Stimulated activated naive CD8-positive, alpha-beta T cell treated with anti-CD3 and anti-CD28 coated beads, Interleukin-15, amount 100 ng/mL, for 72 hours (primary cell): ENCODE results near the gene LBX1.

ENCODE experiments used
- ATAC-seq: fragments of 150-1000 bp; cut with Tn5 transposase; 2 replicates; pipeline ENCODE4 v1.10.0; 2021; ENCODE audit warnings: mild to moderate bottlenecking, moderate library complexity
- DNase-seq, 2 donors: peaks; one replicate each; pipeline ENCODE4 v3.0.0; 2021 to 2022
- H3K27ac Mint-ChIP-seq, 2 donors: one replicate each; pipeline ENCODE4 v1.8.0; 2022; ENCODE audit warnings: mild to moderate bottlenecking in 2 of 2, mixed read lengths in 2 of 2, moderate library complexity in 2 of 2
- H3K27me3 Mint-ChIP-seq: one replicate; pipeline ENCODE4 v1.8.0; 2022; ENCODE audit warnings: mixed read lengths
- H3K4me1 Mint-ChIP-seq: one replicate; pipeline ENCODE4 v1.8.0; 2022; ENCODE audit warnings: mild to moderate bottlenecking, mixed read lengths
- H3K4me3 Mint-ChIP-seq, 2 donors: one replicate each; pipeline ENCODE4 v1.8.0; 2022; ENCODE audit warnings: mild to moderate bottlenecking in 2 of 2, mixed read lengths in 2 of 2, moderate library complexity in 1 of 2
- H3K9me3 Mint-ChIP-seq, 2 donors: one replicate each; pipeline ENCODE4 v1.8.0; 2022; ENCODE audit warnings: mixed read lengths in 2 of 2

Gene LBX1

GRCh38 chr10:101229266-101230182 is at the start of gene LBX1:
Gene LBX1, minus strand, starts transcription at chr10:101229463. Its CDS starts 648 bp downstream, at chr10:101228815.
- ATAC-seq, result no peak
- H3K4me3 Mint-ChIP-seq, result peak within 1 kb of the TSS; percentile 26 to 62
- H3K9me3 Mint-ChIP-seq, result no peaks in the 10 kb centered on the region
- DNase-seq, result no peak
- peaks cover 99% of the 10 kb centered on the region for H3K27me3 Mint-ChIP-seq
- peak within 1 kb of the TSS in 1 of 2 donors; percentile 93 for H3K27ac Mint-ChIP-seq
- peaks cover 48% of the 10 kb centered on the region for H3K4me1 Mint-ChIP-seq

GRCh38 chr10:101273741-101274140 is 44.5 kb upstream of the LBX1 start:
- ATAC-seq (no peak), DNase-seq (no peak)
- Mint-ChIP-seq H3K4me3 (no peak overlapping the region), H3K9me3 (no peaks in the 10 kb centered on the region), H3K4me1 (peaks cover 6% of the 10 kb centered on the region), H3K27me3 (peaks cover 45% of the 10 kb centered on the region), H3K27ac (no peak overlapping the region)

- Mint-ChIP-seq H3K4me3 (no peak overlapping the region), H3K27ac (no peak overlapping the region), H3K27me3 (peaks cover 46% of the 10 kb centered on the region), H3K4me1 (peaks cover 6% of the 10 kb centered on the region), H3K9me3 (no peaks in the 10 kb centered on the region)
- DNase-seq (no peak), ATAC-seq (no peak)
Observed at GRCh38 chr10:101273330-101273729, 44.1 kb upstream of the LBX1 start.

GRCh38 chr10:101272229-101272868 is 43.1 kb upstream of the LBX1 start:
- peak; percentile 59 to 64 for DNase-seq
- H3K9me3 Mint-ChIP-seq, result no peaks in the 10 kb centered on the region
- no peak overlapping the region for H3K4me3 Mint-ChIP-seq
- peak; percentile 90 for ATAC-seq
- no peak overlapping the region for H3K27ac Mint-ChIP-seq
- H3K4me1 Mint-ChIP-seq, result peaks cover 6% of the 10 kb centered on the region
- H3K27me3 Mint-ChIP-seq, result peaks cover 46% of the 10 kb centered on the region

- H3K4me3 Mint-ChIP-seq, result no peak overlapping the region
- no peaks in the 10 kb centered on the region for H3K9me3 Mint-ChIP-seq
- H3K27me3 Mint-ChIP-seq, result peaks cover 46% of the 10 kb centered on the region
- DNase-seq (no peak), ATAC-seq (no peak)
- no peak overlapping the region for H3K27ac Mint-ChIP-seq
- H3K4me1 Mint-ChIP-seq, result peaks cover 6% of the 10 kb centered on the region
Observed at GRCh38 chr10:101270763-101271162, 41.5 kb upstream of the LBX1 start.

GRCh38 chr10:101267776-101268175 is 38.5 kb upstream of the LBX1 start:
- no peak overlapping the region for H3K4me3 Mint-ChIP-seq
- DNase-seq, result no peak
- H3K27ac Mint-ChIP-seq, result no peak overlapping the region
- ATAC-seq, result no peak
- peaks cover 48% of the 10 kb centered on the region for H3K27me3 Mint-ChIP-seq
- H3K4me1 Mint-ChIP-seq, result peaks cover 6% of the 10 kb centered on the region
- no peaks in the 10 kb centered on the region for H3K9me3 Mint-ChIP-seq

- ATAC-seq (no peak), DNase-seq (no peak)
- Mint-ChIP-seq H3K4me1 (peaks cover 2% of the 10 kb centered on the region), H3K27ac (no peak overlapping the region), H3K27me3 (peaks cover 48% of the 10 kb centered on the region), H3K9me3 (no peaks in the 10 kb centered on the region), H3K4me3 (no peak overlapping the region)
Observed at GRCh38 chr10:101267290-101267680, 38.0 kb upstream of the LBX1 start.

- H3K4me3 Mint-ChIP-seq, result no peak overlapping the region
- H3K4me1 Mint-ChIP-seq, result no peaks in the 10 kb centered on the region
- H3K27ac Mint-ChIP-seq, result no peak overlapping the region
- no peak for ATAC-seq
- no peak for DNase-seq
- no peaks in the 10 kb centered on the region for H3K9me3 Mint-ChIP-seq
- peaks cover 49% of the 10 kb centered on the region for H3K27me3 Mint-ChIP-seq
Observed at GRCh38 chr10:101266381-101267289, 37.4 kb upstream of the LBX1 start.

- Mint-ChIP-seq H3K27me3 (peaks cover 43% of the 10 kb centered on the region), H3K9me3 (peaks cover 0 to under 1% of the 10 kb centered on the region in 2 donors), H3K4me1 (no peaks in the 10 kb centered on the region), H3K27ac (peak overlapping the region in 1 of 2 donors; percentile 17), H3K4me3 (no peak overlapping the region)
- DNase-seq, result no peak
- no peak for ATAC-seq
Observed at GRCh38 chr10:101263150-101263752, 34.0 kb upstream of the LBX1 start.

- no peaks in the 10 kb centered on the region for H3K4me1 Mint-ChIP-seq
- peaks cover 0 to 5% of the 10 kb centered on the region in 2 donors for H3K9me3 Mint-ChIP-seq
- ATAC-seq (no peak), DNase-seq (no peak)
- H3K4me3 Mint-ChIP-seq, result no peak overlapping the region
- H3K27me3 Mint-ChIP-seq, result peaks cover 43% of the 10 kb centered on the region
- no peak overlapping the region for H3K27ac Mint-ChIP-seq
Observed at GRCh38 chr10:101262147-101262546, 32.9 kb upstream of the LBX1 start.

GRCh38 chr10:101261702-101262101 is 32.4 kb upstream of the LBX1 start:
- H3K4me3 Mint-ChIP-seq, result no peak overlapping the region
- H3K27ac Mint-ChIP-seq, result no peak overlapping the region

GRCh38 chr10:101260764-101261481 is 31.7 kb upstream of the LBX1 start:
- DNase-seq (no peak), ATAC-seq (no peak)
- Mint-ChIP-seq H3K27ac (peak overlapping the region in 1 of 2 donors; percentile 29), H3K4me3 (no peak overlapping the region), H3K4me1 (no peaks in the 10 kb centered on the region), H3K9me3 (peaks cover 0 to 5% of the 10 kb centered on the region in 2 donors), H3K27me3 (peaks cover 43% of the 10 kb centered on the region)

More at GRCh38 chr10:101261702-101262101, 32.4 kb upstream of the LBX1 start:
- H3K4me1 Mint-ChIP-seq, result no peaks in the 10 kb centered on the region
- H3K9me3 Mint-ChIP-seq, result peaks cover 0 to 5% of the 10 kb centered on the region in 2 donors
- H3K27me3 Mint-ChIP-seq, result peaks cover 43% of the 10 kb centered on the region
- ATAC-seq (no peak), DNase-seq (no peak)

GRCh38 chr10:101258179-101258885 is 29.1 kb upstream of the LBX1 start:
- H3K4me3 Mint-ChIP-seq, result no peak overlapping the region
- H3K9me3 Mint-ChIP-seq, result peaks cover 0 to 5% of the 10 kb centered on the region in 2 donors
- ATAC-seq (peak; percentile 42), DNase-seq (no peak)
- H3K27me3 Mint-ChIP-seq, result peaks cover 45% of the 10 kb centered on the region
- H3K27ac Mint-ChIP-seq, result no peak overlapping the region
- H3K4me1 Mint-ChIP-seq, result no peaks in the 10 kb centered on the region

GRCh38 chr10:101257491-101257890 is 28.2 kb upstream of the LBX1 start:
- H3K27ac Mint-ChIP-seq, result no peak overlapping the region
- H3K9me3 Mint-ChIP-seq, result peaks cover 0 to 5% of the 10 kb centered on the region in 2 donors
- no peaks in the 10 kb centered on the region for H3K4me1 Mint-ChIP-seq
- H3K4me3 Mint-ChIP-seq, result no peak overlapping the region
- DNase-seq (no peak), ATAC-seq (no peak)
- H3K27me3 Mint-ChIP-seq, result peaks cover 43% of the 10 kb centered on the region
